Naive thymus-derived CD8-positive, alpha-beta T cell (primary cell): Measurements from ENCODE around the gene BLNK. TPM values are rescaled to one million over a fixed set of nuclear protein-coding genes. Genes with fewer than 3 reads are reported as not detected.

Experiments used
- ATAC-seq, 2 donors: fragments of 150-1000 bp; cut with Tn5 transposase in 1 of 2; sonication (Bioruptor Pico), chemical (Tn5 transposase) in 1 of 2; 1 replicate in 1 of 2; 2 replicates in 1 of 2; pipeline ENCODE4 v1.10.0; 2021; ENCODE audit warnings: mild to moderate bottlenecking in 2 of 2, moderate library complexity in 2 of 2
- POLR2A ChIA-PET: fragments of 350-600 bp; sonication (Branson Sonifier 250); formaldehyde crosslinking; loops from one replicate; lab custom pipeline; 2021; ENCODE audit warnings: antibody characterized with exemption; lab: Charles Lee
- DNase-seq, 10 donors: peaks; one replicate each; pipeline versions ENCODE4 v3.0.0 to v3.0.0-alpha.2; 2020 to 2022
- H3K27ac Mint-ChIP-seq, 10 donors: one replicate each; pipeline ENCODE4 v1.8.0; 2020 to 2022; ENCODE audit warnings: mild to moderate bottlenecking in 10 of 10, mixed read lengths in 10 of 10, moderate library complexity in 4 of 10, inconsistent platforms in 1 of 10
- H3K27me3 Mint-ChIP-seq, 5 donors: one replicate each; pipeline ENCODE4 v1.8.0; 2021 to 2022; ENCODE audit warnings: mixed read lengths in 5 of 5
- H3K36me3 Mint-ChIP-seq, 3 donors: one replicate each; pipeline ENCODE4 v1.8.0; 2020 to 2022; ENCODE audit warnings: mixed read lengths in 3 of 3, mild to moderate bottlenecking in 2 of 3, inconsistent platforms in 1 of 3
- H3K4me1 Mint-ChIP-seq, 4 donors: one replicate each; pipeline ENCODE4 v1.8.0; 2021 to 2022; ENCODE audit warnings: mixed read lengths in 4 of 4
- H3K4me3 Mint-ChIP-seq, 10 donors: one replicate each; pipeline ENCODE4 v1.8.0; 2020 to 2022; ENCODE audit warnings: mild to moderate bottlenecking in 10 of 10, mixed read lengths in 10 of 10, moderate library complexity in 6 of 10, inconsistent platforms in 1 of 10
- H3K9me3 Mint-ChIP-seq, 9 donors: one replicate each; pipeline ENCODE4 v1.8.0; 2020 to 2022; ENCODE audit warnings: mixed read lengths in 9 of 9, mild to moderate bottlenecking in 3 of 9, inconsistent platforms in 1 of 9, moderate library complexity in 1 of 9
- polyA plus RNA-seq, 3 donors: library from polyadenylated mRNA; unstranded; fragments of 300-500 nt; fragmentation: Illumina TruSeq; gene quantifications; one replicate each; pipeline ENCODE4 v1.2.3, GENCODE V29; 2021
- total RNA-seq, 8 experiments: library from RNA in 2 of 8; stranded (reverse) in 2 of 8; gene quantifications; one replicate each; pipeline ENCODE4 v1.2.3 and lab custom pipeline; 2021 to 2026

Gene BLNK
- total and polyA plus RNA-seq, 5 experiments from 2014 or later = 0.15 to 5.6 (median 5.2) TPM; not detected in 2

GRCh38 chr10:96255549-96256333, 15.6 kb downstream of the BLNK start:
- no peaks in the 10 kb centered on the region for H3K9me3 Mint-ChIP-seq
- POLR2A ChIA-PET = no interaction called here
- H3K27ac Mint-ChIP-seq = peak overlapping the region in 1 of 10 donors; percentile 23
- H3K36me3 Mint-ChIP-seq = no peaks in the 10 kb centered on the region
- peaks cover 0 to 31% (median 0%) of the 10 kb centered on the region in 4 donors for H3K4me1 Mint-ChIP-seq
- no peaks in the 10 kb centered on the region for H3K27me3 Mint-ChIP-seq
- ATAC-seq (no peak), DNase-seq (no peak)
- no peak overlapping the region for H3K4me3 Mint-ChIP-seq

- Mint-ChIP-seq H3K4me1 (peaks cover 0 to 28% (median 0%) of the 10 kb centered on the region in 4 donors), H3K27ac (no peak overlapping the region), H3K4me3 (no peak overlapping the region), H3K9me3 (no peaks in the 10 kb centered on the region), H3K27me3 (no peaks in the 10 kb centered on the region), H3K36me3 (no peaks in the 10 kb centered on the region)
- POLR2A ChIA-PET = no interaction called here
- no peak for DNase-seq
- no peak for ATAC-seq
These were observed 16.4 kb downstream of the BLNK start for GRCh38 chr10:96254976-96255375.

DNA sequence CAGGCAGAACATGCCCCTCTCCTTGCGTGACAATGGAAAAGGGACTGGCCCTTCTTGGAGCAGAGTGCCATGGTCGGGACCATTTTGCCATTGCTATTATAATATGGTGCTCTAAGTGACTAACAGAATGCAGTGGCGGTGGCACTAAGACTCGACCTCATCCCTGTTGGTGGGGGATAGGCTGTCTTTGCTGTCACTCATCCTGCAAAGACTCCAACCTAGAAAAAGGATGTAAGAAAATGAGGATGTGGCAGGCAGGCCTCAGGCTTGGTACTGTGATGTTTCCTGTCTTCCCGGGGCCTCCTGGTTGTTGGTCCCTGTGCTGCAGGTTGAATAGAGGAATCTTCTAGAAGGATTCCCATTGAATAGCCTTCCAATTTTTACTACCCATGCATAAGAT, 18.6 kb downstream of the BLNK start:
- no peaks in the 10 kb centered on the region for H3K36me3 Mint-ChIP-seq
- DNase-seq (no peak), ATAC-seq (no peak)
- no peak overlapping the region for H3K27ac Mint-ChIP-seq
- no peaks in the 10 kb centered on the region for H3K9me3 Mint-ChIP-seq
- H3K4me3 Mint-ChIP-seq = no peak overlapping the region
- H3K27me3 Mint-ChIP-seq = peaks cover 0 to 2% (median 0%) of the 10 kb centered on the region in 5 donors
- H3K4me1 Mint-ChIP-seq = peaks cover 0 to 20% (median 0%) of the 10 kb centered on the region in 4 donors
- POLR2A ChIA-PET = no interaction called here

GRCh38 chr10:96250349-96250748, 21.0 kb downstream of the BLNK start:
- DNase-seq (no peak), ATAC-seq (no peak)
- no peaks in the 10 kb centered on the region for H3K9me3 Mint-ChIP-seq
- no peak overlapping the region for H3K27ac Mint-ChIP-seq
- no peaks in the 10 kb centered on the region for H3K36me3 Mint-ChIP-seq
- H3K4me3 Mint-ChIP-seq = no peak overlapping the region
- peaks cover 0 to 13% (median 0%) of the 10 kb centered on the region in 4 donors for H3K4me1 Mint-ChIP-seq
- POLR2A ChIA-PET = no interaction called here
- peaks cover 0 to 2% (median 0%) of the 10 kb centered on the region in 5 donors for H3K27me3 Mint-ChIP-seq

DNA sequence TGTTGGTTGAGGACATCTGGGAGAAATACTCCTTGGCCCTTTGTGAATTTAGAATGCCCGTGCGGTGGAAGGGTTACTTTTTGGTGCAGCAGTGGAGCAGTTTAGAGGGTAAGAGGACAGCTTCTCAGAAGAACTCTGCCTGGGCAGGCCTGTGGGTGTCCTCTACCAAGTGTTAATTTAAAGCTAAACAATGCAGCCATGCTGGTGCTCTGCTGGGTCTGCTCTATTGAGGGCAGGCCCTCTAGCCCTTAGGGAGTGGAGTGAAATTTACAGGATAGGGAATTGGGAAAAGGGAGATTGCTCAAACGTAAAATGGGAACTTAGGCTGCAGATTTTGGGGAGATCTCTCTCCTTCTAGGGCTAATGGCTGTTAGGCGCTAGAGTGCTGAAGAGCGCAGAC, 22.1 kb downstream of the BLNK start:
- no peaks in the 10 kb centered on the region for H3K36me3 Mint-ChIP-seq
- ATAC-seq (no peak), DNase-seq (no peak)
- H3K9me3 Mint-ChIP-seq = no peaks in the 10 kb centered on the region
- no peak overlapping the region for H3K4me3 Mint-ChIP-seq
- peak overlapping the region in 2 of 10 donors; percentile 3 to 44 for H3K27ac Mint-ChIP-seq
- POLR2A ChIA-PET = no interaction called here
- H3K4me1 Mint-ChIP-seq = peaks cover 0 to 19% (median 0%) of the 10 kb centered on the region in 4 donors
- H3K27me3 Mint-ChIP-seq = peaks cover 0 to 2% (median 0%) of the 10 kb centered on the region in 5 donors

GRCh38 chr10:96244354-96244753, 27.0 kb downstream of the BLNK start:
- H3K27ac Mint-ChIP-seq = peak overlapping the region in 2 of 10 donors; percentile 26 to 29
- DNase-seq = peak in 1 of 10 donors; percentile 23
- peaks cover 0 to 30% (median 0%) of the 10 kb centered on the region in 4 donors for H3K4me1 Mint-ChIP-seq
- H3K4me3 Mint-ChIP-seq = peak overlapping the region in 1 of 10 donors; percentile 17
- H3K9me3 Mint-ChIP-seq = no peaks in the 10 kb centered on the region
- POLR2A ChIA-PET = no interaction called here
- ATAC-seq = peak in 1 of 2 donors; percentile 33
- peaks cover 0 to 4% (median 0%) of the 10 kb centered on the region in 5 donors for H3K27me3 Mint-ChIP-seq
- no peaks in the 10 kb centered on the region for H3K36me3 Mint-ChIP-seq

GRCh38 chr10:96243296-96243695, 28.1 kb downstream of the BLNK start:
- no peaks in the 10 kb centered on the region for H3K36me3 Mint-ChIP-seq
- no peak for DNase-seq
- peaks cover 0 to 4% (median 0%) of the 10 kb centered on the region in 5 donors for H3K27me3 Mint-ChIP-seq
- no peak overlapping the region for H3K4me3 Mint-ChIP-seq
- POLR2A ChIA-PET = no interaction called here
- H3K27ac Mint-ChIP-seq = peak overlapping the region in 1 of 10 donors; percentile 42
- no peaks in the 10 kb centered on the region for H3K9me3 Mint-ChIP-seq
- H3K4me1 Mint-ChIP-seq = peaks cover 0 to 33% (median 6%) of the 10 kb centered on the region in 4 donors
- no peak for ATAC-seq

DNA sequence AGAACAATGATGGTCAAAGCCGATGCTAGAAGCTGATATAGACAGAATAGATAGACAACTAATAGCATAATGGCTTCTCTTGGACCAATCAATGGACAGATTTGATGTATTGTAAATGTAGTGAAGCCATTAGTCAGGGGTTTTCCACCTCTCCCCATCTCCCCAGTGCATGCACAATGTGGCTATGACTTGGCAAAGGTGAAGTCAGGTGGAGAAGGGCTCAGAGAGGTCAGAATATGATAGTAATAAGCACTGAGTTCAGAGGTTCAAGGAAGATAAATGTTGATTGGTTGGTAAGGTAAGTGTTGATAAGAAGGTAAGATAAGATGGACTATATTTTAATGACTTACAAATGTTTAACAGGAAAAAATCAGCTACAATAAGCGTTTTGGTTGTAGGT, 28.5 kb downstream of the BLNK start:
- no peak for DNase-seq
- ATAC-seq = no peak
- POLR2A ChIA-PET = no interaction called here

GRCh38 chr10:96238646-96239623, 32.4 kb downstream of the BLNK start:
- H3K9me3 Mint-ChIP-seq = no peaks in the 10 kb centered on the region
- no peak overlapping the region for H3K4me3 Mint-ChIP-seq
- H3K4me1 Mint-ChIP-seq = peaks cover 0 to 37% (median 6%) of the 10 kb centered on the region in 4 donors
- no peak for DNase-seq
- POLR2A ChIA-PET = no interaction called here
- no peak for ATAC-seq
- H3K27ac Mint-ChIP-seq = peak overlapping the region in 3 of 10 donors; percentile 22 to 57 (median 34)
- no peaks in the 10 kb centered on the region for H3K36me3 Mint-ChIP-seq
- H3K27me3 Mint-ChIP-seq = peaks cover 0 to 9% (median 6%) of the 10 kb centered on the region in 5 donors

More for the DNA sequence above, 28.5 kb downstream of the BLNK start:
- peaks cover 0 to 4% (median 0%) of the 10 kb centered on the region in 5 donors for H3K27me3 Mint-ChIP-seq
- no peaks in the 10 kb centered on the region for H3K9me3 Mint-ChIP-seq
- no peak overlapping the region for H3K4me3 Mint-ChIP-seq
- no peaks in the 10 kb centered on the region for H3K36me3 Mint-ChIP-seq
- H3K27ac Mint-ChIP-seq = peak overlapping the region in 1 of 10 donors; percentile 42
- peaks cover 0 to 33% (median 6%) of the 10 kb centered on the region in 4 donors for H3K4me1 Mint-ChIP-seq

GRCh38 chr10:96236876-96237275, 34.5 kb downstream of the BLNK start:
- Mint-ChIP-seq H3K4me1 (peaks cover 0 to 36% (median 6%) of the 10 kb centered on the region in 4 donors), H3K4me3 (no peak overlapping the region), H3K36me3 (no peaks in the 10 kb centered on the region), H3K9me3 (no peaks in the 10 kb centered on the region), H3K27me3 (peaks cover 0 to 9% (median 6%) of the 10 kb centered on the region in 5 donors), H3K27ac (no peak overlapping the region)
- POLR2A ChIA-PET = no interaction called here
- no peak for ATAC-seq
- no peak for DNase-seq

- peaks cover 0 to 32% (median 6%) of the 10 kb centered on the region in 4 donors for H3K4me1 Mint-ChIP-seq
These were observed 35.3 kb downstream of the BLNK start for GRCh38 chr10:96236090-96236478.

GRCh38 chr10:96235326-96236089, 35.9 kb downstream of the BLNK start:
- peaks cover 0 to 9% (median 6%) of the 10 kb centered on the region in 5 donors for H3K27me3 Mint-ChIP-seq
- H3K36me3 Mint-ChIP-seq = no peaks in the 10 kb centered on the region

More at GRCh38 chr10:96236090-96236478, 35.3 kb downstream of the BLNK start:
- no peak for ATAC-seq
- peaks cover 0 to 9% (median 6%) of the 10 kb centered on the region in 5 donors for H3K27me3 Mint-ChIP-seq
- H3K4me3 Mint-ChIP-seq = peak overlapping the region in 1 of 10 donors; percentile 29
- POLR2A ChIA-PET = no interaction called here
- no peaks in the 10 kb centered on the region for H3K36me3 Mint-ChIP-seq
- DNase-seq = no peak
- H3K9me3 Mint-ChIP-seq = no peaks in the 10 kb centered on the region
- peak overlapping the region in 1 of 10 donors; percentile 64 for H3K27ac Mint-ChIP-seq

More at GRCh38 chr10:96235326-96236089, 35.9 kb downstream of the BLNK start:
- Mint-ChIP-seq H3K4me1 (peaks cover 0 to 32% (median 6%) of the 10 kb centered on the region in 4 donors), H3K9me3 (no peaks in the 10 kb centered on the region), H3K4me3 (peak overlapping the region in 1 of 10 donors; percentile 29), H3K27ac (peak overlapping the region in 1 of 10 donors; percentile 64)
- POLR2A ChIA-PET = no interaction called here
- ATAC-seq = no peak
- DNase-seq = no peak
